ENCODE measurements around the gene MBNL3. TPM values are rescaled to one million over a fixed set of nuclear protein-coding genes. Genes with fewer than 3 reads are reported as not detected.
"Not testable (repeated sequence)": the region's sequence is repeated elsewhere in the genome, so short reads cannot be mapped to it uniquely, and the experiment has no call there.

MBNL3 gene
- total RNA-seq, 1 experiment from 2014 or later = 17.7 TPM

DNA sequence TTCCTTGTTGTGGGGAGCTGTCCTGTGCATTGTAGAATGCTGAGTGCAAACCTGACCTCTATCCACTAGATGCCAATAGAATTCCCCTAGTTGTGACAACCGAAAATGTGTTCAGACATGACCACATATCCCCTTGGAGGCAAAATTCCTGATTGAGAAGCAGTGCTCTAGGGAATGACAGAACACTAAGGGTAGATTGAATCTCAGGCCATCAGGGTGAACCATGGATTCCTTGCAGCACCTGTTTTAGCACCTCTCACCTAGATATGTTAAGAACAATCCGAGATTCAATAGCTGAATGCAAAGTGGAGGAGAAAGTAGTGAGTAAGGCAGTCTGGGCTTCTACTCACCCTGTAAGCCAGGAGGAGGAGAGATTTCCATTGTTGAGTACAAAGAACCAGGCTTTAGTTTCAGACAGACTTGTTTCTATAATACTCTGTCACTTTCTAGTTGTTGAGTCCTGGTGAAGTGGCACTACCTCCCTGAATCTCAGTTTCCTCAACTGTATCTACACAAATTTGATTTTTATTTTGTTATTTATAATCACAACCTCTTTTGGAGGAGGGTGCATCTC, 158.6 kb downstream of the MBNL3 start:
- no peaks in the 10 kb centered on the region for H3K9me3 Mint-ChIP-seq (ENCODE audit: unreplicated experiment)
- CTCF ChIA-PET = no interaction called here
- peak; percentile 5 for DNase-seq (ENCODE audit: unreplicated experiment)
- H3K36me3 Mint-ChIP-seq (ENCODE audit: insufficient read depth, unreplicated experiment) = no peaks in the 10 kb centered on the region
- H3K4me1 Mint-ChIP-seq (ENCODE audit: insufficient read depth, unreplicated experiment) = no peaks in the 10 kb centered on the region
- TF ChIP-seq, protein P1, sequence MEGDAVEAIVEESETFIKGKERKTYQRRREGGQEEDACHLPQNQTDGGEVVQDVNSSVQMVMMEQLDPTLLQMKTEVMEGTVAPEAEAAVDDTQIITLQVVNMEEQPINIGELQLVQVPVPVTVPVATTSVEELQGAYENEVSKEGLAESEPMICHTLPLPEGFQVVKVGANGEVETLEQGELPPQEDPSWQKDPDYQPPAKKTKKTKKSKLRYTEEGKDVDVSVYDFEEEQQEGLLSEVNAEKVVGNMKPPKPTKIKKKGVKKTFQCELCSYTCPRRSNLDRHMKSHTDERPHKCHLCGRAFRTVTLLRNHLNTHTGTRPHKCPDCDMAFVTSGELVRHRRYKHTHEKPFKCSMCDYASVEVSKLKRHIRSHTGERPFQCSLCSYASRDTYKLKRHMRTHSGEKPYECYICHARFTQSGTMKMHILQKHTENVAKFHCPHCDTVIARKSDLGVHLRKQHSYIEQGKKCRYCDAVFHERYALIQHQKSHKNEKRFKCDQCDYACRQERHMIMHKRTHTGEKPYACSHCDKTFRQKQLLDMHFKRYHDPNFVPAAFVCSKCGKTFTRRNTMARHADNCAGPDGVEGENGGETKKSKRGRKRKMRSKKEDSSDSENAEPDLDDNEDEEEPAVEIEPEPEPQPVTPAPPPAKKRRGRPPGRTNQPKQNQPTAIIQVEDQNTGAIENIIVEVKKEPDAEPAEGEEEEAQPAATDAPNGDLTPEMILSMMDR (IDR thresholded peaks at IDR 0.05; ENCODE audit: unreplicated experiment) = no peak
- H3K27me3 Mint-ChIP-seq (ENCODE audit: insufficient read depth, unreplicated experiment) = peaks cover 24% of the 10 kb centered on the region
- POLR2A ChIA-PET = no interaction called here
- no peak overlapping the region for H3K4me3 Mint-ChIP-seq (ENCODE audit: unreplicated experiment)
- no peak overlapping the region for H3K27ac Mint-ChIP-seq (ENCODE audit: low read depth, unreplicated experiment)
- BruUV-seq (replicated peaks) = no TSS peak
- intact Hi-C loops (cut with micrococcal nuclease) = no loop called here

- intact Hi-C loops (cut with micrococcal nuclease); BruUV-seq (replicated peaks); H3K9me3 Mint-ChIP-seq (ENCODE audit: unreplicated experiment); DNase-seq (ENCODE audit: unreplicated experiment); H3K36me3 Mint-ChIP-seq (ENCODE audit: insufficient read depth, unreplicated experiment); POLR2A ChIA-PET; H3K4me3 Mint-ChIP-seq (ENCODE audit: unreplicated experiment); H3K4me1 Mint-ChIP-seq (ENCODE audit: insufficient read depth, unreplicated experiment); H3K27ac Mint-ChIP-seq (ENCODE audit: low read depth, unreplicated experiment); CTCF ChIA-PET: not testable (repeated sequence)
- H3K27me3 Mint-ChIP-seq (ENCODE audit: insufficient read depth, unreplicated experiment) = peaks cover 22% of the 10 kb centered on the region
These were observed 161.9 kb downstream of the MBNL3 start for GRCh38 chrX:132326960-132327359.
